Measurements from ENCODE around the gene PARK7.

- no peak for TF ChIP-seq CTCF (IDR thresholded peaks at IDR 0.05; ENCODE audit: insufficient read depth, low read length, poor library complexity, severe bottlenecking)
- TF ChIP-seq EZH2phosphoT487 (conservative IDR thresholded peaks at IDR 0.05; ENCODE audit: low read length): no peak
Observed at GRCh38 chr1:8002329-8002910, 40.9 kb downstream of the PARK7 start.

Measured in SU-DHL-6 (cell line).